Measurements from ENCODE around the gene RUBCN.
"Not testable (repeated sequence)": the region's sequence is repeated elsewhere in the genome, so short reads cannot be mapped to it uniquely, and the experiment has no call there.

RUBCN gene

GRCh38 chr3:197654998-197655330 is 81.7 kb downstream of the RUBCN start:
- DNase-seq, result not testable (repeated sequence)

DNA sequence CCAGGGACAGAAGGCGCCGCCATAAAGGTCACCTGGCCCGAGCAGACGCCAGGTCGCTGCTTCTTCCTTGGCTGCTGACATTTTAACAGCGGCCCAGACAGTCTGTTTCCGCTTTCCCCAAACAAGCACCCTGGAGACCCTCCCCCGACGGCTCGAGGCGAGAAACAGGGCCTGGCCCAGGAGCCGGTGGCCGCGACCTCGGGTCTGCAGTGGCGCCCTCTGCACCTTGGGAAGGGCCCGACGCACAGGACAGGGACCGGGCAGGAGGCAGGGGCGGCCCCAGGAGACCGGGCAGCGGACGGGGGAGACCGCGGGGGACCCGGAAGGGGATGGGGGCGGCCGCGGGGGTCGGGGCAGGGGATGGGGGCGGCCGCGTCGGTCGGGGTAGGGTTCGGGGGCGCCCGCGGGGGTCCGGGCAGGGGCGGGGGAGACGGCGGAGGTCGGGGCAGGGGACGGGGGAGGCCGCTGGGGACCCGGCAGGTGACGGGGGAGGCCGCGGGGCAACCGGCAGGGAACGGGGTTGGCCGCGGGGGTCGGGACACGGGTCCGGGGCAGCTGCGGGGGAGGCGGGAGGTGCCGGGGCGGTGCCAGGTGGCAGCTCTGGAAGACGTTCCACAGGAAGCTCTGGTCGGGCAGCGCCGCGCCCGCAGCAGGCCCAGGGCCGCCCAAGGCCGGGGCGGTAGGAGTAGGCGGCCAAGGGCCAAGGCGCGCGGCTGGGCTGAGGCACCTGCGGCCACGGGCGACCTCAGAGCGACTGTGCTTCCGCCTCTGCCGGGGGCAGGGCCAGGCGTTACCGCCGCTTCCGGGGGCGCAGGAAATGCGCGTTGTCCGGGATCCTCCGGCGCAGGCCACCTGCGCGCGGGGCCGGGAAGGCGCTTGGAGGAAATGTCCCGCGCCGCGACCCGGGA is 82.4 kb downstream of the RUBCN start:
- not testable (repeated sequence) for DNase-seq

DNA sequence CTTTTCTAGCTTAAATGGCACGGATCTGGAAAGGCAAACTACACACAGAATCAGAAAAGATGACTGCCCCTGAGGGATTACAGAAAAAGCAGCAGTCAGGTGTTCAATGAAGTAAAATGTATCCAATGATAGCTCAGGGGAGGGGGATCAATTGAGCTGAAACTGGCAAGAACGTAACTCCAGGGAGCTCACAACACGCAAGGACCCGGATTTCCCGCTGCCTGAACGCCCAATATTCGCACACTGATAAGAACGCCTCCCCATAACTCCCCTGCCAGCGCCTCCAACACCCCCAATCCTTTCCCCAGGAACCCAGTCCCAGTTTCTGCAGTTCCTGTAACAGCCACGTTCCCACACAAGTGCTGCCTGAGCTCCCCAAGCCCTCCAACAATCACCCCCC is 83.8 kb downstream of the RUBCN start:
- DNase-seq, result not testable (repeated sequence)

DNA sequence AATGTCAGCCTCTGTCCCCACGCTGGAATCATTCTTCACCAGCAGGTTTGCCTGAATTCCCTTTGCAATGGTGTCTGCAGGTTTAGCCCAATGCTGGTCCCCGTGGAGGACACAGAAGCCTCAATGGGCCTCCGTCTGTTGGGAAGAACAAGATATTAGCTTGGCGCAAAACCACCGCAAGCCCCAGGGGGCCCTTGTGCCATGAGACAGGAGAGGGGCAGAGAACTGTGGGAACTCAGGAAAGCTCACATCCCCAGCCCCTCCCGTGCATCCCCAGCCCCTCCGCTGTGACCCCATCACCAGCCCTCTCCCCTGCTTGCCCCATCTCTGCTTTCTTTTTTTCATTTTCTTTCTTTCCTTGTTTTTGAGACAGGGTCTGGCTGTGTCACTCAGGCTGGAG is 89.1 kb downstream of the RUBCN start:
- DNase-seq, result not testable (repeated sequence)

GRCh38 chr3:197647191-197647590 is 89.5 kb downstream of the RUBCN start:
- not testable (repeated sequence) for DNase-seq

GRCh38 chr3:197646294-197646693 is 90.4 kb downstream of the RUBCN start:
- not testable (repeated sequence) for DNase-seq

DNA sequence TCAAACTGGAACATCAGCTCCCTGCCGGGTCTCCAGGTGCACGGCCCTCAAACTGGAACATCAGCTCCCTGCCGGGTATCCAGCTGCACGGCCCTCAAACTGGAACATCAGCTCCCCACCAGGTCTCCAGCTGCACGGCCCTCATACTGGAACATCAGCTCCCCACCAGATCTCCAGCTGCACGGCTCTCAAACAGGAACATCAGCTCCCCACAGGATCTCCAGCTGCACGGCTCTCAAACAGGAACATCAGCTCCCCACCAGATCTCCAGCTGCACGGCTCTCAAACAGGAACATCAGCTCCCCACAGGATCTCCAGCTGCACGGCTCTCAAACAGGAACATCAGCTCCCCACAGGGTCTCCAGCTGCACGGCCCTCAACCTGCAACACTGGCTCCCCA is 99.1 kb downstream of the RUBCN start:
- DNase-seq, result not testable (repeated sequence)

DNA sequence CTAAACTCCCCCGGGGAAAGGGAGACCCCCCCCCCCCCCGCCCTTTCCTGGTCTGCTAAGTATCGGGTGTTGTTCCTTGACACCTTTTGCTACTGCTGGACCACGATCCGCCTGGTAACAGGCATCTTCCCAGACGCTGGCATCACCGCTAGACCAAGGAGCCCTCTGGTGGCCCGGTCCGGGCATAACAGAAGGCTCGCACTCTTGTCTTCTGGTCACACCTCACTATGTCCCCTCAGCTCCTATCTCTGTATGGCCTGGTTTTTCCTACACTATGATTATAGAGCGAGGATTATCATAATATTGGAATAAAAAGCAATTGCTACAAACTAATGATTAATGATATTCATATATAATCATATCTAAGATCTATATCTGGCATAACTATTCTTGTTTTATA is 104.7 kb downstream of the RUBCN start:
- DNase-seq, result not testable (repeated sequence)

- not testable (repeated sequence) for DNase-seq
Observed at GRCh38 chr3:197630766-197631165, 105.9 kb downstream of the RUBCN start.

- DNase-seq, result not testable (repeated sequence)
Observed at GRCh38 chr3:197629286-197629685, 107.4 kb downstream of the RUBCN start.

DNA sequence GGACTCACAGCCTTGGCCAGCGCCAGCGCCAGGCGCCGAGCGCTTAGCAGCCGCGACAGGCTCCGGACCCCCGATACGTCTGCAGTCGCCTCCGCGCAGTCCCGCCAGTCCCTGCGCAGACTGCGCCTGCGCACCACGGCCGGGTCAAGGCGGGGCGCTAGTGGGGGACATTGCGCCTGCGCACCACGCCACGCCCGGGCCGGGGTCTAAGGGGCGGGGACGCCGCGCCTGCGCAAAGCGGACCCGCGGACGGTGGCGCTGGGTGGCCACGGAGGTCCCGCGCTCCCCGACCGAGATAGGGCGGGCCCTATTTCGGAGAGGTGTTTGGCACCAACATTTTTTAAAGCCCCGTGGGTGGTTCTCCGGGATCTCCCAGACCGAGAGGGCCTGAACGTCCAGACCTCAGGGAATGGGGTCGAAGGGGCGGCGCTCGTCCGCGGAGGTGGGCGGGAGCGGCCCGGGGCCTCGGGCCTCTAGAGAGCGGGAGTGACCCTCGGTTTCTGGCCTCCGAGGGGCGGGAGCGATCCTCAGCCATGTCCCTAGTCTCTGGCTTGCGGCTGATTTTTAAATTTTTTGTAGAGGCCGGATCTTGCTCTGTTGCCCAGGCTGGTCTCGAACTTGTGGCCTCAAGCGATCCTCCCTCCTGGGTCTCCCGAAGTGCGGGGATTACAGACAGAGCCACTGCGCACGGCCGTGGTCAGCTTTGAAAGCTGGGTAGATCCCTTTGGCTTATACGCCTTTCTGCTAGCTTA is 108.8 kb downstream of the RUBCN start:
- not testable (repeated sequence) for DNase-seq

GRCh38 chr3:197627158-197627771 is 109.4 kb downstream of the RUBCN start:
- not testable (repeated sequence) for DNase-seq

DNA sequence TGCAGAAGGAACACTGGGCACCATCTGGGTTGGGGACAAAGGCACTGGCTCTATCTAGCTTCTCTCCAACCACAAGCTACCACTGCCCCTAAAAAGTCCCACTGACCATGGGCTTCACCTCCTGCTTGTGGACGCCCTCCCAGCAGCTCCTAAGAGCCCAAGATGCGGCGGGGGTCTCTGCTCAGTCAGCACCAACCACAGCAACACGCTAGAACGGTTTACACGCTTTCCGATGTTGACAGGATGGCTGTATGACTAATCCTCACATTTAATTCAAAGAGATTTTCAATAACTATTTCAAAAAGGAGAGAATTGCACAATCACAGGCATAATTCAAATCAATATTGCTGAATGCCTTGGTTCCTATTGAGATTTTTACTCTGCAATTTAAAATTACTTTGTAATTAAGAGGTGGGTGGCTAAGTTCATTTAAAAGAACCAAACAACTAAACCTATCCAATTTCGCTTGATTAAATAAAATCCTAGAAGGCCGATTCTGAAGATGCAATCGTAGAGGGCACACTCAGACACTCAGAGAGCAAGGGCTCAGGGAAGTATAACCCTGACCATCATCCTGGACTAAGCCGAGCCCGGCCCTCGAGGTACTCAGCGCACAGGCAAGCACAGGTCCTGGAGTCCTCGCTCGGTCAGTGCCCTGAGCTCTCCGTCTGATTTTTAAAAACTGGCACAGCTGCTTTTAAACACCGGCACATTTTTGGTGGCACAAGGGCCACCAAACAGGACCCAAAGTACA is 110.1 kb downstream of the RUBCN start:
- not testable (repeated sequence) for DNase-seq

- not testable (repeated sequence) for DNase-seq
Observed at GRCh38 chr3:197621478-197621877, 115.2 kb downstream of the RUBCN start.
